ENCODE measurements around the gene CPED1.

DNA sequence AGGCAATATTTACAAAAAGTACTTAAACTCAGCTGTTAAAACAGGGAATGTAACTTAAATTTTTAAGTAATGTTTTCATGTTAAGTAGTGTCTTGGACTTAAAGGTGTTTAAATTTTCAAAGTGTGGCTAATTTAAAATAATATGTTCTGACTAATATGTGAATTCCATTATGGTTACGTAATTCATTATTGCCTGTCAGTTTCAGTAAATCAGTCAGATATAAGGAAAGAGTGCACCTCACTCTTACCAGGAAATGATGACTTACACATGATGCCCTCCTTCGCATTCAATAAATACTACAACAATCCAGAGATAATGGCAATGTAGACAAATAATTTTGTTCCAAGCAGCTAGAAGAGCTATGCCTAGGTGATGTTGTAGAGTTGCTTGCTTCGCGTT, 271.3 kb downstream of the CPED1 start:
- TF ChIP-seq, protein P1, sequence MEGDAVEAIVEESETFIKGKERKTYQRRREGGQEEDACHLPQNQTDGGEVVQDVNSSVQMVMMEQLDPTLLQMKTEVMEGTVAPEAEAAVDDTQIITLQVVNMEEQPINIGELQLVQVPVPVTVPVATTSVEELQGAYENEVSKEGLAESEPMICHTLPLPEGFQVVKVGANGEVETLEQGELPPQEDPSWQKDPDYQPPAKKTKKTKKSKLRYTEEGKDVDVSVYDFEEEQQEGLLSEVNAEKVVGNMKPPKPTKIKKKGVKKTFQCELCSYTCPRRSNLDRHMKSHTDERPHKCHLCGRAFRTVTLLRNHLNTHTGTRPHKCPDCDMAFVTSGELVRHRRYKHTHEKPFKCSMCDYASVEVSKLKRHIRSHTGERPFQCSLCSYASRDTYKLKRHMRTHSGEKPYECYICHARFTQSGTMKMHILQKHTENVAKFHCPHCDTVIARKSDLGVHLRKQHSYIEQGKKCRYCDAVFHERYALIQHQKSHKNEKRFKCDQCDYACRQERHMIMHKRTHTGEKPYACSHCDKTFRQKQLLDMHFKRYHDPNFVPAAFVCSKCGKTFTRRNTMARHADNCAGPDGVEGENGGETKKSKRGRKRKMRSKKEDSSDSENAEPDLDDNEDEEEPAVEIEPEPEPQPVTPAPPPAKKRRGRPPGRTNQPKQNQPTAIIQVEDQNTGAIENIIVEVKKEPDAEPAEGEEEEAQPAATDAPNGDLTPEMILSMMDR (IDR thresholded peaks at IDR 0.05) = no peak
- TF ChIP-seq EP300 (IDR thresholded peaks at IDR 0.05) = no peak
- no peak for TF ChIP-seq POLR2A (IDR thresholded peaks at IDR 0.05)
- TF ChIP-seq POLR2AphosphoS5 (IDR thresholded peaks at IDR 0.05) = no peak

All from upper lobe of left lung (tissue), 4 donors.